Eye (tissue), 1 donor: ENCODE data around the gene AKT1S1.
A peak's percentile ranks its signal among the peaks of the same experiment; 100 is the strongest.

Experiments used
- DNase-seq: peaks from one replicate; pipeline ENCODE4 v3.0.0-alpha.2; 2015

The AKT1S1 gene

DNA sequence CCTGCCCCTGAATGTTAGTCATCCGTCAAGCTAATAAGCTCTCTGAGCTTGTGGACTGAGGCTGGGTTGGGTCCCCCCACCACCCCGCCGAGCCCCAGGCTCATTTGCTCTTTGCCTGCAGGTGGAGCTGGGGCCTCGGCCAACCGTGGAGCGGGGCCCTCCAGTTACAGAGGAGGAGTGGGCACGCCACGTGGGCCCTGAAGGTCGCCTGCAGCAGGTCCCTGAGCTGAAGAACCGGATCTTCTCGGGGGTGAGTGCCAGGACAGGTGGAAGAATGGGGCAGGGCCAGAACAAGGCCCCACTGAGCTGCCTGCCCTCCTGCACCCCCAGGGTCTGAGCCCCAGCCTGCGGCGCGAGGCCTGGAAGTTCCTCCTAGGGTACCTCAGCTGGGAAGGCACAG is 5.5 kb upstream of the AKT1S1 start:
- DNase-seq: no peak

GRCh38 chr19:49881672-49882394 is 4.7 kb upstream of the AKT1S1 start:
- no peak for DNase-seq

- no peak for DNase-seq
Observed at GRCh38 chr19:49881186-49881585, 4.0 kb upstream of the AKT1S1 start.

DNA sequence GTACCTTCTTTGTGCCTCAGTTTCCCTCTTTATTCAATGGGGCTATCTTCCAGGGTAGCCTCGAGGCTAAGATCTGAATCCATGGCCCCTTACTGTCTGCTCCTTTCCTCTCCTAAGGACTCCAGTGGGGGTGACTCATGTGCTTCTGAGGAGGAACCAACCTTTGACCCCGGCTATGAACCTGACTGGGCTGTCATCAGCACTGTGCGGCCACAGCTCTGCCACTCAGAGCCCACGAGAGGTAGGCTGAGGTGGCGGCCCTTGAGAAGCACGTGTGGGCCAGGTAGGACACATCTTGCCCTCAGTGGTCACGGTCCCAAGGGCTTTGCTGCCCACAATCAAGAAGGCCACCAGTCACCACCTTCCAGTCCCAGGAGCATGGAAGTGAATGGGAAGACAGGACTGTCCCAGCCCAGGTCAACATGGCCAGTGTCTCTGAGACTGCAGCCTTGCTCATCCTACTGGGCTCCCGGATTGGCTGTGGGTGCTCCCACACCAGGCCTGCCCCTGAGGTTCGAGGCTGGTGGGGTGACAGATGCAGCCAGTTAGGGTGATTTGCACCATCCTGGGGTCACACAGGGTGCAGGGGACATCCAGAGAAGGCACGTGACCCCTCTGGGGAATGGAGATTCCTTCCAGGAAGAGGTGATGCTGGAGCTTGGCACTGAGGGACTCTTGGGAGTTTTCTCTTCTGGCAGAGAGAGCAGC is 3.2 kb upstream of the AKT1S1 start:
- DNase-seq: no peak

DNA sequence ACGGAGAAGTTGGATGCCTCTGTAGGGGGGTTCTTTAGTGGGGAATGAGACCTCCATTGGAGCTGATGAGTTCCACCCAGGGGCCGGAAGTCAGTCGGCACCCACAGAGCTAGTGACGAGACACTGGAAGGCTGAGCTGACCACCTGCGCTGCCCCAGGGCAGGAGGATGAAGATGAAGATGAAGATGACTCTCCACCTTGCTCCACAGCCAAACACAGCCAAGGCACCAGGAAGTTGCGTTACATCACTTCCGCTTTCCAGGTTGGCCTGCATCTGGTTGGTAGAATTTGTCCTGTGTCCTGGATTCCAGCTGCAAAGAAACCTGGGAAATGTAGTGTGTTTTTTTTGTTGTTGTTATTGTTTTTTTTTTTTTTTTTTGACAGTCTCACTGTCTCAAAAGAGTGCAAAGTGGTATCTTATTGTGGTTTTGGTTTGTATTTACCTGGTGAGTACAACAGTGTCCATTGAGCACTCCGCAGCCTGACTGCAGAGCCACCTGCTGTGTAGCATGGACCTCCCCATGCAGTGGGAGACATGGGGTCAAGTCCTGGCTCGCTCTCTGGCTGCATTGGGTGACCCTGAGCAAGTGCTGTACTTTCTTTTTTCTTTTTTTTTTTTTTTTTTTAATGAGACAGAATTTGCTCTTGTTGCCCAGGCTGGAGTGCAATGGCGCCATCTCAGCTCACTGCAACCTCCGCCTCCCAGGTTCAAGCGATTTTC is 2.2 kb upstream of the AKT1S1 start:
- no peak for DNase-seq

GRCh38 chr19:49878744-49879070 is 1.6 kb upstream of the AKT1S1 start:
- no peak for DNase-seq

DNA sequence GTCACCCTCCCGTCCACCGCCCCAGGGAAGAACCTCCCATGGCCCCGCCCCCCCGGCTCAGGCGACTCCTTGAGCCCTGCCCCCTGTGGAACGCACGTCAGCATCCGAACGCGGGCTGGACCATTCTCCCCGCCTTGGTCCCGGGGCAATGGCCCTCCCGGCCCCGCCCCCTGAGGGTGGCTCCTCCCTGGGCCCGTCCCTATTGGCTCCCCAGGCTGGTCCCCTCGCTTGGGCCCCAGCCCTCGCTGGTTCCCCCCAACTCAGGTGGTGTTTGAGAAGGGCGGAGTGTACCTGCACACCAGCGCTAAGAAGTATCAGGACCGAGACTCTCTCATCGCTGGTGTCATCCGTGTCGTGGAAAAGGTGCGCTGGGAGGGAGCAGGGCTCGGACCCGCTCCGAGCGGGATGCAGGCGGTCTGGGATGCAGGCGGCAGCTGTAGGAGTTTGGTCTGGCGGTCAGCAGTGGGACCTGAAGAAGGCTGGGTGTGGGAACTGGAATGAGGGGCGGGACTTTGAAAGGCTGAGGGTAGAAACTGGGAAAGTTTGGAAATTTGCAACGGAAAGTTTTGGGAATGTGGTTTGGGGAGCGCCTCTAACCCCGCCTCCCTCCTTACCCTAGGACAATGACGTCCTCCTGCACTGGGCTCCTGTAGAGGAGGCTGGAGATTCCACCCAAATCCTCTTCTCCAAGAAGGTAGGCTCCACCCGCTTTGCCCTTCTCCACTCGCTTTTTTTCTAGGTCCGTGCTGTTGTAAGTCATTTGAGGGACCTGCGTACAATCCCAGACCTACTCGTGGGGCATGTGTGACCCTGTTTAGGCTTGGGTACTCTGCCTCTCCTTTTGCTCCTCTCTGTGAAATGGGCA is 956 bp upstream of the AKT1S1 start:
- DNase-seq: peak; percentile 99

GRCh38 chr19:49876422-49877019 is 634 bp downstream of the AKT1S1 start:
- DNase-seq: peak; percentile 100

DNA sequence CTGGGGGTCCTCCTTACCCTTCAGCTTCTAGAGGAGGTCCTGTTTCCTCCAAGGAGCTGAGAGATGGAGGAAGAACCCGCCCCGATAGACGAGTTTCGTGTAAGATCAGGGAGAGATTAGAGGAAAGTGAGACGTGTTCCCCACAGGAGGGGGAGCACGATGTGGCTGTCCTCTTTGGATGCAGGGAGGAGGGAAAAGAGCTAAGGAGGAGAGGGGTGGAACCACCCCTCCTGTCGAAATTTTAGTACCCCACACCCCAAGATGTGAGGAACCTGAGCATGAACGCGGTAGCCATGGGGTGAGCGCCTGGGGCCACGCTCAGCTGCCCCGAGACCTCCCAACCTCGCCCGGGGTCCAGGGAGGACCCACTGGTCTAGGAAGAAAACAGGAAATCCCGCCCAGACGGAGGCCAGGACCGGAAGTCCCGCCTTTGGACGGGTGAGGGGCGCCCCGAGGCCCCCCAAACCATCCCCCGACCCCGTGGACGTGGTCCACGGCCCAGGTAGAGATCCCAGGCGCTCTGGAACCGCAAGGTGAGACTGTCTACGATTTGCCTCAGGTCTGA is 1.2 kb downstream of the AKT1S1 start:
- peak; percentile 88 for DNase-seq

DNA sequence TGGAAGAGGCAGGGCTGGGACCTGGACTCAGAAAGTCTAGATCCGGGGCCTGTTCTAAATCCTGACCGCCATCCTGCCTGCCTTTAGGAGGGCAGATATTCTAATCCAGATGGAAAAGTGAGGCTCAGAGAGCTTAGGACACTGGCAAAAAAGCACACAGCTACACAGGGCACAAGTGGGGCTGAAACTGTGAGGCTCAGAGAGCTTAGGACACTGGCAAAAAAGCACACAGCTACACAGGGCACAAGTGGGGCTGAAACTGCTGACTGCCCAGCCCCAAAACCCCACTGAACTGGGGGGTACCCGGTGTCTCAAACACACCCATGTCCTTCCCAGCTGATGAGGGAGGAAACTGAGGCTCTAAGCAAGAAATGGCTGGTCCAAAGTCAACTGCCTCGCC is 2.0 kb downstream of the AKT1S1 start:
- no peak for DNase-seq

DNA sequence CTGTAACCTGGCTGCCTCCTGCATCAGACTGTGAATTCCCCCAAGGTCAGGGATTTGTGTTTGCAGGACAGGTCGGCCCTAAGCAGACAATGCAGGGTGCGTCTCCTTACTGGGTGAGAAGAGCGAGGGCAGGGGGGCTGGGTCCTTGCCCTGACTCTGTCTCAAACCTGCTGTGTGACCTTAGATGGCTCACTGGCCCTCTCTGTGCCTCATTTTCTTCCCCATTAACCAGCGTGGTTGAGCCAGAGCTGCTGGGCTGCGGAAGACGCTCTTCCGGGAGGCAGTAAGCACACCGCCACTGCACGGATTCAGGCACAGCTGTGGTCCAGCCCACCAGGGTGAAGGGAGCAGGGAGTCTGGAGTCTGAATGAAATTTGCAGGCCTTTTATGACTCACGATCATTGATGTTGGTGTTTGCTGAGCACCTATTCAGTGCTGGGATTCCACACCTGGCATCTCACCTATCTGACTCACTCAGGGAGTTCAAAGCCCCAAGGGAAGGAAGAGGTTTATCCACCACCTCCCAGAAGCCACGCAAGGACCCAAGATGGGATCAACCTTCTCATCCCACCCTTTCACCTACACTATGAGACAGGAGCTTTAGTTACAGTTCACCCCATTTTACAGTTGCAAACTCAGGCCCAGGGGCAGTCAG is 2.5 kb downstream of the AKT1S1 start:
- DNase-seq: no peak

DNA sequence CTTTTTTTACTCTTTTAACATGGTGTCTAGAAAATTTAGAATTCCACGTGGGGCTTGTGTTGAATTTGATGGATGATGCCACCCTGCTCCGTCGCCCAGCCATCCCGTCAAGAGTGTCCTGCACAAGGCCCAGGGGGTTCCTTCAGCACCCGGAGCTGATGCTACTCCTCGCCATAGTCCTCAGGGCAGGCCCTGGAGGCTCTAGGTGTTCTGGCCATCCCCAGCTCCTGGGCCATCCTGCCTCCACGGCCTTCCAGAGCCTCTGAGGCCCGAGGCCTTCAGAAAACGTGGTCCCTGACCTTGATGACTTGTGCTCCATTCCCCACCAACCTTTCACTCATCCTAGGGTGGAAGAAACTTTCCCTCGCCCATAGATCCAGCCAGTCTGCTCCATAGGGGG is 3.3 kb downstream of the AKT1S1 start:
- no peak for DNase-seq

GRCh38 chr19:49873129-49873521 is 4.0 kb downstream of the AKT1S1 start:
- DNase-seq: no peak

DNA sequence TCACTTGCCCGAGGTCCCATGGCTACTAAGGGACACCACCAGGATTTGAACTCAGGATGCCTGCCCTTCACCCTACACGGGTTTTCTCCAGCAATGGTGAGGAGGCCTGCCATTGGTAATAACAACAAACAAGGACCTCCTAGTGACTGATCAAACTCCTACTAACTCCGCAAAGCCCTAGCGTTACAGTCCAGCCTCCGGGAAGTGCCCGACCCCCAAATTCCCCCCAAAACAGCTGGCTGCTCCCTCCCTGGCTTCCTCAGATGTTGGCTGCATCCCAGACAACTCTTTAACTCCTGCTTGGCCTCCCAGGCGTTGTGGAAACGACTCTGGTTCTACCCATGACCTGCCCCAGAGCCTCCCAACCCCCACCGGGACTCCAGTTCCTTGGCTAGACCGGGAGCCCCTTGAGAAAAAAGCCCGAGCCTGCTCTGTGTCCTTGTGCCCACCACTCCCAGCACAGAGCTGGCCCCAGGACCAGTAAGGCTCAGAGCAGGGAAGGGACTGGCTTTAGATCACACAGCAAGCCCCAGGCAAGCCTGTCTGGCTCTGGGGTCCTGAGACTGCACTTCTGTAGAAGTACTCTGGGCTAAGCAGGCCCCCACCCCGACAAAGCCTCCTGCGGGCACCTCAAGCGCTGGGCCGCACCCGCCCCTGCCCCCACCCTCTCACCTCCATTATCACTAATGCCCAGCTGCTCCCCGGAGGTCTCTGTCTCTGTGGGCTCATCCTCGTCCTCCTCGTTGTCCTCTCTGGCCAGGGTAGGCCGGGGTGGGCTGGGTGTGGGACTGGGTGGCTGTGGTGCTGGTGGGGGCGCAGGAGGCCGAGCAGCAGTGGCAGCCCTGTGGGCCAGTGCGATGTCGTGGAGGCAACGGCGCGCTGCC is 4.7 kb downstream of the AKT1S1 start:
- no peak for DNase-seq

DNA sequence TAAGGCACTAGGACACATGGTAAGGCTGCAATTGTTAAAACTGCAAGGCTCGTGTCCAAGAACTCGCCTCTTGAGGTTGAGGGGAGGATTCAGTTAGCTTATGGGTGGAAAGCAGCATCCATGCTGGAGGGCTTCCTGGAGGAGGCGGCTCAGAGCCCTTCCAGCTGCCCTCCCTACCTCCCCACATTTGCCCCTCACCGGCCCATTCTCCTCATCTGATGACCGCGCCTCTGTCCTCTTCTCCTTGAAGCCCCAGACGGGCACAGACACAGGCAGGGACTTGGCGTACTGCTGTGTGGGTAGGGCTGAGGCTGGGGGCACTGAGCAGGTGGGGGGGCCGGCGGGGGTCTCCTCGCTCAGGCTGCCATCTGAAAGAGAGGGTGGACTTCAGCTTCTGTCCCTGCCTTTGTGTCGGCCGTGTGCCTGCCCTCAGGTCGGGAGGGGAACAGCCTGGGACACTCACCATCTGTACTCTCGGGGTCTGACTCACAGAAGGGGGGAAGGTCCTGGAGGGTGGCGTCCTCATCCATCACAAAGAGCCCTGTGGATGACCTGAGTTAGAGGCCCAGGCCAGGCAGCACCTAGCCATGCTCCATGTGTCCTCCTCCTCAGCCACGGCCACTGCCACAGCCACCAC is 5.7 kb downstream of the AKT1S1 start:
- DNase-seq: no peak

DNA sequence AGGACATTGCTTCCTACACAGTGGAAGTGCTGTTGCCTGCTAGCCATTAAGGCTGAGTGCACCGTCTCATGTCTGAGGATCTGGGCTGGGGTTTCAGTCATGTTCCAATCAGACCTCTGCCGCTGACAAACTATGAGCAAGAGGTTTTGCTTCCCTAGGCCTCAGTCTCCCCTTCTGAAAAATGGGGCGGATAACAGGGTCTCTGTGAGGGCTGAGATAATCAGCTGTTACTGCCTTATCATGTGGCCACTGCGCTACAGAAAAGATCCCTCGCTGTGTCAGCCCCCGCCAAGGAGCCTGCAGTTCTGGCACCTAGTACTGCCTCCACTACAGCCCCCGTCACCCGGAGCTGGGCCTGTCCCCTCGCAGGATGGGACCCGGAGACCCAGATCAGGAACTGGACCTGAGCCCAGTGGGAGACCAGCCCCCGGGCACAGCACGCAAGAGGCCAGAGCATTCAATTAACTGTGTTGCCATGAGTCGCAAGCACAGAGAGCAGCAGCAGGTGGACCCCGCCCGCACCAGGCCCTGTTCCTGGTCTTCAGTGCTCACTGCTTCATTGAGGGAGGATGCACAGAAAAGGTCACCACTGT is 6.8 kb downstream of the AKT1S1 start:
- no peak for DNase-seq

DNA sequence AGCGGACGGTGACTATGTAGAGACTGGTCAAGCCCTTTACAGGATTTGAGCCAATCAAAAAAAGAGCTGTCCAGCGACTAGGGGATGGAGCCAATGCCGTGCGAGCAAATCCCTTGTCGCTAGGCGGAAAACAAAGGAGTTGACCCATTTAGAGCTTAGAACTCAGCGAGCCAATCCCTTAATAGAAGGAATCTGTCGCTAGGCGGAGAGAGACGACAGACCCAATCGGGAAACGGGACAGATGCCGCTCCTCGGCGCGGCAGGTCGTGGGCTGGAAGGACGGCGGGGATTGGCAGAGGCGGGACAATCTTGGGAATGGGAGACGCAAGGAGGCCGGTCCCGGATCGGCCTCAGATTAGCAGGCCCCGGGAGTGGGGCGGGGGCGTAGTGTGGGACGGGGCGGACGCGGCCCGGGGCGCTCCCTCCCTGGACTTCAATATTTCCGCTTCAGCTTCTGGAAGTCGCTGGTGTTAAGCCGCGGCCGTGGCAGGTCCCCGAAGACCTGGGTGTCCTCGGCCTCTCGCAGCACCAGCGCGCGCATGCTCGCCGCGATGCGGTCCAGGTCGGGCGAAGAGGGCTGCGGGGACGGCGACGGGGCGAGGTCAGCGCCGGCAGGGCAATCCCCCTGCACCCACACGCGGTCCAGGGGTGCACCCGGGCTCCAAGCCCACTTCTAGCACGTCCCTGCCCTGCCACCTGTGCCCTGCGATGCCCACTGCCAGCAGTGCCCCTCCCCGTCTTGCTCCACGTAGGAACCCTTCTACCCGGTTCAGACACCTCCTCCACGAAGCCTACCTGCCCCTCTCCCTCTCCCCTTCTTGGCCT is 7.5 kb downstream of the AKT1S1 start:
- peak; percentile 100 for DNase-seq

DNA sequence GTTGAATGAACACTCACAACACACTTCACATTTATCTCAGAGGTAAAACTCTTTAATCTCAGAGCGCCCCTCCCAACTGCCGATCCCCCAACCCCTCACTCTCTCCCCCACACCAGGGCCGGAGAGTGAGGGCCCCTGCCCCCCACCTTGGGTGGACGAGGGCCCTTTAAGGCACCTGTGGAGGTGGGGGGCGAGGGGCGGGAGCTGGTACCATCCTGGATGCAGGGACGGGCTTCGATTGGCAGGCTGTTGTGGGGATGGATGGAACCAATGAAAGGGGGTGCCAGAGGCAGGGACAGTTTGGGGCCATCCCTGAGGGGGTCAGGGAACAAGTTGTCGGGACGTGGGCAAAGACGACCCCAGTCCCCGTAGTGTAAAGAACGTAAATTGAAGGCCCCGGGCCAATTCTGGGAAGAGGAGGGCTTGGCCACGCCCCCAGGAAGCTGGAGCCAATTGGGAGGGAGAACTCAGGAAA is 8.1 kb downstream of the AKT1S1 start:
- no peak for DNase-seq
